MM.1S (cell line): ENCODE results near the gene JDP2.

ENCODE experiments used
- DNase-seq: peaks from one replicate; pipeline ENCODE4 v3.0.0-alpha.2; 2015
- H2AFZ ChIP-seq: fragments of 300-600 bp; sonication (generic); 2 replicates; pipeline ENCODE4 v1.6.0; 2016; ENCODE audit warnings: antibody characterized with exemption, low read length
- H3F3A ChIP-seq: fragments of 300-600 bp; sonication (generic); 2 replicates; pipeline ENCODE4 v1.6.1; 2016; ENCODE audit warnings: mild to moderate bottlenecking, antibody characterized with exemption, low read length, moderate library complexity, mixed read lengths; ENCODE audit not compliant: insufficient read depth
- H3K27ac ChIP-seq: fragments of 300-600 bp; sonication (generic); 2 replicates; pipeline ENCODE4 v1.5.1; 2016; ENCODE audit warnings: mild to moderate bottlenecking, low read length
- H3K27me3 ChIP-seq: fragments of 300-600 bp; sonication (generic); replicated peaks from 2 replicates; pipeline ENCODE4 v1.6.0; 2016; ENCODE audit warnings: low read length; ENCODE audit not compliant: insufficient read depth
- H3K36me3 ChIP-seq: fragments of 300-600 bp; sonication (generic); replicated peaks from 2 replicates; pipeline ENCODE4 v1.6.1; 2016; ENCODE audit warnings: mild to moderate bottlenecking, low read length, mixed read lengths; ENCODE audit not compliant: insufficient read depth
- H3K4me1 ChIP-seq: fragments of 300-600 bp; sonication (generic); 2 replicates; pipeline ENCODE4 v1.6.1; 2016; ENCODE audit warnings: low read length, mixed read lengths
- H3K4me2 ChIP-seq: fragments of 300-600 bp; sonication (generic); 2 replicates; pipeline ENCODE4 v1.6.0; 2016; ENCODE audit warnings: low read depth, low read length
- H3K4me3 ChIP-seq: fragments of 300-600 bp; sonication (generic); 2 replicates; pipeline ENCODE4 v1.5.1; 2016; ENCODE audit warnings: low read length, mixed read lengths
- H3K79me2 ChIP-seq: fragments of 300-600 bp; sonication (generic); 2 replicates; pipeline ENCODE4 v1.6.1; 2016; ENCODE audit warnings: mixed run types, low read length, mixed read lengths
- H3K9ac ChIP-seq: fragments of 300-600 bp; sonication (generic); 2 replicates; pipeline ENCODE4 v1.6.1; 2016; ENCODE audit warnings: low read length, mixed read lengths
- H3K9me2 ChIP-seq: fragments of 300-600 bp; sonication (generic); replicated peaks from 2 replicates; pipeline ENCODE4 v1.6.1; 2016; ENCODE audit warnings: mild to moderate bottlenecking, low read length, mixed read lengths; ENCODE audit not compliant: insufficient read depth
- H3K9me3 ChIP-seq: fragments of 300-600 bp; sonication (generic); replicated peaks from 2 replicates; pipeline ENCODE4 v1.6.1; 2016; ENCODE audit warnings: mild to moderate bottlenecking, low read length, mixed read lengths; ENCODE audit not compliant: insufficient read depth
- H4K20me1 ChIP-seq: fragments of 300-600 bp; sonication (generic); 2 replicates; pipeline ENCODE4 v1.6.1; 2016; ENCODE audit warnings: mild to moderate bottlenecking, low read length, moderate library complexity, mixed read lengths; ENCODE audit not compliant: insufficient read depth
- CTCF ChIP-seq: fragments of 300-600 bp; sonication (generic); IDR thresholded peaks from 2 replicates; pipeline ENCODE4 v1.5.1; 2016; ENCODE audit warnings: antibody characterized with exemption, low read length, mixed read lengths
- EZH2 ChIP-seq: fragments of 300-600 bp; sonication (generic); optimal IDR thresholded peaks from 2 replicates; pipeline ENCODE3; 2017; ENCODE audit warnings: low read depth, mild to moderate bottlenecking, antibody characterized with exemption, low read length, mixed read lengths
- EZH2phosphoT487 ChIP-seq: fragments of 300-600 bp; sonication (generic); IDR thresholded peaks from 2 replicates; pipeline ENCODE4 v1.6.1; 2018; ENCODE audit warnings: antibody characterized with exemption, low read length

JDP2 gene

GRCh38 chr14:75434138-75434889 is 6.5 kb downstream of the JDP2 start:
- Histone ChIP-seq H3K27me3 (no peaks in the 10 kb centered on the region), H4K20me1 (no peaks in the 10 kb centered on the region), H3K9ac (no peak overlapping the region), H3K4me2 (no peak overlapping the region), H3K79me2 (no peaks in the 10 kb centered on the region), H3K4me1 (no peaks in the 10 kb centered on the region), H3K4me3 (no peak overlapping the region), H3K36me3 (no peaks in the 10 kb centered on the region), H3K9me2 (no peaks in the 10 kb centered on the region), H2AFZ (no peak overlapping the region), H3K9me3 (no peaks in the 10 kb centered on the region), H3K27ac (no peak overlapping the region), H3F3A (no peaks in the 10 kb centered on the region)
- TF ChIP-seq CTCF (no peak), EZH2 (no peak), EZH2phosphoT487 (no peak)
- DNase-seq: no peak

- Histone ChIP-seq H3K4me3 (no peak overlapping the region), H3K9me3 (no peaks in the 10 kb centered on the region), H3K79me2 (no peaks in the 10 kb centered on the region), H3K36me3 (no peaks in the 10 kb centered on the region), H3K27ac (no peak overlapping the region), H3K9ac (no peak overlapping the region), H3F3A (no peaks in the 10 kb centered on the region), H3K27me3 (no peaks in the 10 kb centered on the region), H3K4me2 (no peak overlapping the region), H4K20me1 (no peaks in the 10 kb centered on the region), H2AFZ (no peak overlapping the region), H3K9me2 (no peaks in the 10 kb centered on the region), H3K4me1 (no peaks in the 10 kb centered on the region)
- TF ChIP-seq EZH2 (no peak), CTCF (no peak), EZH2phosphoT487 (no peak)
- no peak for DNase-seq
Measured at GRCh38 chr14:75434890-75435248, 7.0 kb downstream of the JDP2 start.

GRCh38 chr14:75435473-75435872 is 7.7 kb downstream of the JDP2 start:
- Histone ChIP-seq H3K4me2 (no peak overlapping the region), H3K9ac (no peak overlapping the region), H2AFZ (no peak overlapping the region), H3K4me3 (no peak overlapping the region), H3K79me2 (no peaks in the 10 kb centered on the region), H4K20me1 (no peaks in the 10 kb centered on the region), H3K27me3 (no peaks in the 10 kb centered on the region), H3K27ac (no peak overlapping the region), H3F3A (no peaks in the 10 kb centered on the region), H3K4me1 (no peaks in the 10 kb centered on the region), H3K36me3 (no peaks in the 10 kb centered on the region), H3K9me3 (no peaks in the 10 kb centered on the region), H3K9me2 (no peaks in the 10 kb centered on the region)
- no peak for DNase-seq
- TF ChIP-seq EZH2: no peak
- TF ChIP-seq CTCF: no peak
- no peak for TF ChIP-seq EZH2phosphoT487
